HG03442 (cell line): Measurements from ENCODE around the gene EXOC3L1.

Source experiments
- ATAC-seq: cut with Tn5 transposase; IDR thresholded peaks from one replicate; pipeline ENCODE4 v1.9.1; 2021; ENCODE audit warnings: mild to moderate bottlenecking, moderate library complexity; ENCODE audit not compliant: unreplicated experiment

EXOC3L1 gene

DNA sequence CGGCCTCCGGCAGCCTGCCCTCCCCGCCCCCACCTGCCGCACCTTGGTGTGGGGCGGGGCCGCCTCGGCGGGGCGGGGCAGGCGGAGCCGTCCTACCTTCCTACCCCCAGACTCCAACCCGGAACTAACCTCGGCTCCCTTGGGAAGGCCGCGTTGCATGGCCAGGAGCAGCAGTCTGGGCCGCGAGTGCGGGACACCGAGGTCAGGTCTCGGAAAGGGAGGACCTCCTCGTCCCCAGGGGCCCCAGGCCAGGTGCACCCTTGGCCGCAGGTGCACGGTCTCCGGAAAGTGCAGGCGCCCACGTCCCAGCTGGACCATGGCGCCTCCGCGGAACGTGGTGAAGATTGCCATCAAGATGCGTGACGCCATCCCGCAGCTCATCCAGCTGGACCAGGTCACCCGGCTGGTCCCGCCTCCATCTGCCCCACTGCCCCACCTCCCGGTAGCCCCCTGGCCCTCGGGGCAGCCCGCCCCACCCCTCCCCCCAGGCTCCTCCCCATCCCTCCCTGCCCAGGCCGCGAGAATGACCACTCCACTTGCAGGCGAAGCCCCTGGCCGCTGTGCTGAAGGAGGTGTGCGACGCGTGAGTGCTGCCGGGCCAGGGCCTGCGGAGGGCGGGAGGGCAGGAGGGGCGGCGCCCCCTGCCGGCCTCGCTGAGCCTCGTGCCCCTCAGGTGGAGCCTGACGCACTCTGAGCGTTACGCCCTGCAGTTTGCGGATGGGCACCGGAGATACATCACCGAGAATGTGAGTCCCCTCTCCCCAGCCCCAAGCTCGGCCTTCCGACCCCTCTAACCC, 9.3 kb upstream of the EXOC3L1 start, which contains the start of gene ELMO3:
Gene ELMO3 (plus strand): TSS at position 121 of the 797 bp plus-strand sequence. CDS start 196 bp downstream, at position 317.
- no peak for ATAC-seq

- ATAC-seq, result no peak
Observed at GRCh38 chr16:67198238-67198734, 8.3 kb upstream of the EXOC3L1 start.

DNA sequence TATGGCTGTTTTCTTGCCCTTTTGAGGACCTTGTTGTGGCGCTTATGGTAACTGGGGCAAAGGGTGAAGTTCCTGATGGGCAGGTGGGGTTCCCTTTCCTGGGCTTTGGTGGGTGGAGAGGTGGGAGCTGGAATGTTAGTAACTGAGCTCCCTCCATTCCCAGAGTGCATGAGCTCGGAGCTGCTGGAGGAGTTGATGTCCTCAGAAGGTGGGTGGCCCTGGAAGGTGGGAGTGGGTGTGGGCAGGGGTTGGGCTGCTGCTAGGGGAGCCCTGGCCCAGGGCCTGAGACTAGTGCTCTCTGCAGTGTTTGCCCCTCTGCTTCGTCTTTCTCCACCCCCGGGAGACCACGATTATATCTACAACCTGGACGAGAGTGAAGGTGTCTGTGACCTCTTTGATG, 7.8 kb upstream of the EXOC3L1 start:
- ATAC-seq, result no peak

DNA sequence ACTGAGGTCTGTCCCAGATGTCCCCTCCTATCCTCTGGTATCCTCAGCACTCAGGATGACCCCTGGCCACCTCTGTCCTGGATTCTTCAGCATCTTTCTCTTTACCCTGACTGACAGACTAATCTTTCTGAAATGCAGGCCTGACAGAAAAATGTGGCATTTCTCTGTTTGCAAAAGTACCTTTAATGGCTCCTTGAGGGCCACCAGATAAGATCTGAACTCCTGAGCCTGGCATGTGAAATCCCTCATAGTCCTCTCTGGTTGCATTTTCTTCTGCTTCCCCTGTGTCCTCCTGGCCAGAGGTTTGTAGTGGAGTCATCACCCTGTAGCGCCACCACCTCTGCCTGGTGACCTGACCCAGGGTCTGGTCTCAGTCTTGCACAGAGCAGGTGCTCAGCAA, 6.9 kb upstream of the EXOC3L1 start:
- ATAC-seq, result no peak

DNA sequence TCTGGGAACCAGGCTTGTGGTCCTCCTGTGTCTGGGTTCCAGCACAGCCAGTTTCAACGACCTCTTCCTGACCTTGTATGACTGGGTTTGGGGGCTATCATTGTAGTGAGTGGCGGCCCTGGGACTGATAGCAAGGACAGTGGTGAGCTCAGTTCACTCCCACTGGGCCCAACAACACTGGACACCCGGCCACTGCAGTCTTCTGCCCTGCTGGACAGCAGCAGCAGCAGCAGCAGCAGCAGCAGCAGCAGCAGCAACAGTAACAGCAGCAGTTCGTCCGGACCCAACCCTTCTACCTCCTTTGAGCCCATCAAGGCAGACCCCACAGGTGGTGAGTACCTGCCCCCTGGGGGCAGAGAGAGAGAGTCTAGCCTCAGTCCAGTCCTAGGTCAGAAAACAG, 5.7 kb upstream of the EXOC3L1 start:
- no peak for ATAC-seq

- no peak for ATAC-seq
Observed at GRCh38 chr16:67194260-67194659, 4.3 kb upstream of the EXOC3L1 start.

- no peak for ATAC-seq
Observed at GRCh38 chr16:67193536-67193935, 3.6 kb upstream of the EXOC3L1 start.

GRCh38 chr16:67192781-67193361, 2.9 kb upstream of the EXOC3L1 start:
- ATAC-seq, result no peak

GRCh38 chr16:67191995-67192681, 2.2 kb upstream of the EXOC3L1 start, which contains the start of gene E2F4:
Gene E2F4 (plus strand): TSS chr16:67192155. CDS start chr16:67192228, 73 bp downstream.
- peak; percentile 87 for ATAC-seq

DNA sequence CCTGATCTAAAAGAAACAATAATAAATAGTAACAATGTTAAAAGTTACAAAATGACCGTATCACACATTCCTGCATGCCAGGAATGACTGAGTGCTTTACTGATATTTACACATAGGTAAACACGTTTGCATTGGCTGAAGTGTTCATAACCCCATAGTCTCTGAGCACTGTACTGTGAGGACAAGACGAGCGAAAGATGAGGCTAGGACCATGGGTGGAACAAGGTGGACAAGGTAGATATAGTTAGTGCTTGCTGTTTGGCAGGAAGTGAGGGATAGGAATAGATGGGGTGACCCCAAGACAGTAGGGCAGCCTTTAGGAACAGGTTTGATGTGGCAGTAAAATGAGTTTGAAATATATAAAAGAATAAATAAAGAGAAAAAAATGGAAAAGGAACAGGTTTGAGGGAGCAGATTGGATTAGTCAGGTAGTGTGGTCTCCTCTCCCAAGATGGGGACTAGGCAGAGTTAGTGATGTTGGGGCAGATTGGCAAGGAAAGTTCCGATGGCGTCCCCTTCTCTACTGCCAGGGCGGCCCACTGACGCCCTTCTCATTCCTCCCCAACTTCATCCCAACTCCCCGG, 1.6 kb upstream of the EXOC3L1 start:
- no peak for ATAC-seq

GRCh38 chr16:67190448-67191399, 788 bp upstream of the EXOC3L1 start:
- ATAC-seq, result no peak

DNA sequence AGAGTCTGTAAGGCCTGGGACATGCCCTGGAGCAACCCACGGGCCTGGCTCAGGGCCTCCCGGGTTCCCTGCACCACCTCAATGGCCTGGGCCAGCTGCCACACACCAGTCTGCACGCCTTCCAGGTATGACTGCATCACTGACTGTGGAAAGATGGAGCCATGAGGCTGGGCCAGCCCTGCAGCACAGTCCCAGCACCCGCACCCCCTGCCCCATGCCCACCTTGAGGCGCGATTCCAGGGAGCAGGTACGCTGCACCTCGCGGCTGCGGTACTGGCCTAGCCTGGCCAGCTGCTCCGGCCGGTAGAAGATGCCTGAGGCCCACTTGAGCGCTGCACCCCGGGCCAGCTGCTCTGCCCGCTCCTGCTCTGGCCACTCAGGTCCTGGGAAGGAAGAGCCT, 1.1 kb downstream of the EXOC3L1 start:
- no peak for ATAC-seq

DNA sequence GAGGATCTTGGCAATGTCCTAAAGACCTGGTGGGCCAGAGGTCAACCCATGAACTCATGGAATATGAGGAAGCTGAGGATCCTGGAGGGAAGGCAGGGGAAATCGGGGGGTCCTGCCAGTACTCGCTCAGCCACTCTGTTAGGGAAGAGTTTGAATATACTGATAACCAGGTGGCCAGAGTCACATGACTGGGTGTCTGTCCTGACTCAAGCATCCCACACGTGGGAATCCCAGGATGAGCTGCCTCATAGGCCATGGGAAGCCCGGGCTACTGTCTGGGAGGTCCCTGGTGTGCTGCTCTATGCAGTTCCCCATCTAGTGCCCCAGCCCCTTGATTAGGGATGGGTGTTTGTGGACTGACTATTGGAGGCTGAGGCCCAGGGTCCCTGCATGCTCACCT, 1.6 kb downstream of the EXOC3L1 start:
- ATAC-seq, result no peak

DNA sequence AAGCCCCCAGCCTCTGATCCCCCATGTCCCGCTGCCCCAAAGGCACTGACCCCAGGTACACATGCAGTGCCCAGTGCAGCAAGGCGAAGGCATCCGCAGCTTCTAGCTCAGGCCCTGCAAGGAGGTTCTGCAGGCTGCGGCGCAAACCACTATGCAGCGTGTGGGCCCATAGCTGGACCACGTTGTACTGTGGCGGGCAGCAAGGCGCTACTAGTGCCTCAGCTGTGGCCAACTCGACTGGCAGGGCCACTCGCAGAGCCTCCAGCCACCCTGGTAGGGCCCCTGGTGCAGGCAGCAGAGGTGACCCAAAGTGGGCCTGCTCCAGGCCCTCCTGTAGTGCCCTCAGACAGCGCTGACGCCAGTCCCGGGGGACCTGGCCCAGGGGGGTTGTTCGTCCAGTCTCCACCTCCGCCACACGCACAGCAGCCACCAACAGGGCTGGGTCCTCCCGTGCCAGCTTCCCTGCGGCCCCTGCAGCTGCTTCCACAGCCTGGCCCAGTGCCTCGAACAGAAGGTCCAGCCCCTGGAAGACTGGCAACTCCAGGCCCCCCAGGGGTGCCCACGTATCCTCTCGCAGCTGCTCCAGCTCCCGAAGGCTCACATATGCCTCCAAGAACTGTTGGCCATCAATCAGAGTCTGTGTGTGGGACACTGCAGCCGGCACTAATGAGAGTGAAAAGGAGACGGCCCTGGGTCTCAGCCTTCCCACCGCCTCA, 2.6 kb downstream of the EXOC3L1 start:
- ATAC-seq, result no peak

DNA sequence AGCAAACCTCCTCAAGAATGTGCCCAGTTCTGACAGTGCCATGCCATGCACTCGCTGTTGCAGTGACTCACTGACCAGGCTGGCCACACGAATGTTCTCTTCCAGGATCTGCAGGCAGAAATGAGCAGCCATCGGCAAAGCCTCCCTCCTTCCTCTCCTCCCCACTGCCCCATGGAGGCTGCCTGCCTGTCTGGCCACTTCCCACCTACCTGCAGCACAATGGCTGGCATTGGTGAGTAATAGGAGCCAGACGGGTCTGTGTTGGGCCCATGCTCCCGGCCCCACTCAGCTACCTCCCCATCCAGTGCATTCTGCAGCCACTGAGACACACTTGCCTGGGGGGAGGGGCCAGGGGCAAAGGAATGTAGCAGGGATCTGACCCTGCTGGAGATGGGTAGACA, 3.4 kb downstream of the EXOC3L1 start:
- no peak for ATAC-seq

DNA sequence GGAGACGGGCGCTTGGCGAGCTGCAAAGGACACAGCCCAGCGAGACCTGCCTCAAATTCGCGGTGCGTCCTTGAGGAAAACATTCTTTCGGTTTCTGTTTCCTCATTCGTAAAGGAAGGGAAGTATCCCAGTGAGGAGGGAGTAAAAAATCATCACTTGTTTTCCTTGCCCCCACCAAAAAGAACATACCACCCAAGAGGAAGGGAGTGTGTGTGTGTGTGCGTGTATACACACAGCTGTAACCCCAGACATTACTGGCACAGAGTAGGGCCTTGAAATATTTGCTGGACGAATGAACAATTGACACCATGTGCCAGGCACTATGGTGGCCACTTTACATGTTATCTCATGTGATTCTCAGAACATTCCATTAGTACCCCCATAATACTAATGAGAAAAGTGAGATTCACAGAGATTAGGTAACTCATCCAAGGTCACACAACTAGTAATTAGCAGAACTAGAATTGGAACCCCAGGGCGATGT, 4.2 kb downstream of the EXOC3L1 start:
- ATAC-seq, result no peak

- no peak for ATAC-seq
Observed at GRCh38 chr16:67184995-67185650, 4.8 kb downstream of the EXOC3L1 start.

- ATAC-seq, result no peak
Observed at GRCh38 chr16:67184453-67184994, 5.4 kb downstream of the EXOC3L1 start.
